Suppressor macrophage treated with lipopolysaccharide for 1 hour (primary cell): ENCODE results near the gene ERBB4.

ENCODE experiments used
- DNase-seq, 3 donors: peaks; one replicate each; pipeline ENCODE4 v3.0.0-alpha.2; 2020 to 2022

Gene ERBB4

DNA sequence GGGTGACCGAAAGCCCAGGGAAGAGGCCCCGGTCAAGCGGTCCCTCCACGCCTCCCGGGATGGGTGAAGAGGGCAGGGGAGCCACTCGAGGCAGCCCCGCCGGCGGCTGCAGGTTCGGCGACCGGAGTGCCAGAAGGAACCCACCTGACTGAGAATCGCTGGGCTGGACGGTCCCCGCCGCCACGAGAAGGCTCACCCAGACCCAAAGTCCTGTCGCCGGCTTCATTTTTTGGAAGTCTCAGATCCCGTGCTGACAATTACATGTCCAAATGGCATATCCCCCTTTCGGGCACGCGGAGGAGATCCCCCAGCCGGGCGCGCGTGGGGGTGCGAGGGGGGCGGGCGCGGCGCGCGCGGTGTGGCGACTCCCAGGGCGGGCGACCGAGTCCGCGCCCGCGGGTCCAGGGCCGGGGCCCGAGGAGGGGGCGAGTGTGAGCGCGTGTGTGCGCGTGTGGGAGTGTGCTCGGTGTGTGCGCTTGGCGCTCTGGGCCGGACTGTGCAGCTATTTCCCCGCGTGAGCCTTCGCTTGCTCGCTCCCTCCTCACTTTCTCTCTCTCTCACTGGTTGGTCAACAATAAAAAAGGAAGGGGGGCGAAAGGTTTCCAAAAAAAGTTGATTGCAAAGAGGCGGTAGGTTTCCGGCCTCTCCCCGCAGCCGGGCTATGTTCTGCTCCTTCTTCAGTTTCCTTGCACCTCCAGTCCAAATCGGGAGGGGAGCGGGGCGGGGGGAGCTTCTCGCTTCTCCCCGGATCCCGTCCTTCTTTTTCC, at the start of gene ERBB4:
Gene ERBB4 (minus strand): TSS at position 498 of the 767 bp plus-strand sequence. CDS start 272 bp downstream, at position 226.
- DNase-seq: peak in 1 of 3 donors; percentile 7

DNA sequence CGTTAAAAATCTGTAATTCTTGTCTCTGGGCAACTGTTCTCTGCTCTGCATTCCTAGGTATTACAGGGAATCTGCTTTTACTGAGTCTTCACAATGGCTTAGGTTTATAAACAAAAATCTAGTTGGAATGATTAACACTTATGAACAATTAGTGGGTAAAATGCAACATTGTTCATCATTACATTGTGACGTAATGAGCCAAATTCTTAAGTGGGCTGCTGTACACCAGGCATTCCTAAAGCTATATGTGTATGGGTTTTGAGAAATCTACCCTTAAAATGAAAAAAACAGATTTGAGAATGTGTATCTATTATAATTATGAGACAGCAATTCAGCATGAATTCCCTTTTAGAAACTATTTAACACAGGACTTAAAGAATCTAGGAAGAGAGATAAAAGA, 41.5 kb upstream of the ERBB4 start:
- DNase-seq: no peak

DNA sequence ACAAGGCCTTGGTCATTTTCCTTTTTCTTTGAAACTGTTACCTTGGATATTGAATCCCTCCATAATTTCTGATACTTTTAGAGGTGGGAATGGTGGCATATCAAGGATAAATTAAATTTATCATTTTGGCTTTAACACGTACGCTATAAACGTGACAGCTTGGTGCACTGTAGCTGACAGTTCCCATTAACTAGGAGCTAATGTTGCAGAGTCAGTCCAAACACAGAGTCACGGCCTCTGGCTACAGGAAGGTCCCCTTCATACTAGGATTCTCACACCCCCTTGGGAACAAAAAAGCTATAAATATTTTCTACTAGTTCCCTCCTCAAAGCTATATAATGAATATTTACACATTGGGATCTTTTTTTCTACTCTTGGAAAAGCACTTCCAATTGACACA, 17.7 kb upstream of the ERBB4 start:
- DNase-seq: no peak

- DNase-seq: no peak
Observed at GRCh38 chr2:212554233-212554632, 15.6 kb upstream of the ERBB4 start.

GRCh38 chr2:212549941-212550340, 11.3 kb upstream of the ERBB4 start:
- DNase-seq: no peak

DNA sequence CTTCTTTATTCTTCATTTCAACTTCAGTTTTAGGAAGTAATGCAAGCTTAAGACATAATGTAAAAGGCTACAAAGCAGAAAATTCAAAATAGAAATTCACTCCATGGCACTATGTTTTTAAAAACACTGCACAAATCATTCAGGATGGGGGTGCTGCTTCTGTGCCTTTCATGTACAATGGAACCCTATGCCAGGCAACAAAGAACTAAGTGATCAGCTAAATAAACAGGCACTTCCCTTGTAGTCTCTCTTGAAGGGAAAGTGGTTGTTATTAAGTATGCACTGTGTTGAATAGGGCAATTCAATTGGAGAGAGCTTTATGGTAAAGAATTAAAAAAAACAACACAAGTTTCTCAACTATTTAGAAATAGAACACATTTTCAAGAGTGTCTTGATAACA, 10.9 kb upstream of the ERBB4 start:
- no peak for DNase-seq

- DNase-seq: no peak
Observed at GRCh38 chr2:212548455-212548819, 9.8 kb upstream of the ERBB4 start.

DNA sequence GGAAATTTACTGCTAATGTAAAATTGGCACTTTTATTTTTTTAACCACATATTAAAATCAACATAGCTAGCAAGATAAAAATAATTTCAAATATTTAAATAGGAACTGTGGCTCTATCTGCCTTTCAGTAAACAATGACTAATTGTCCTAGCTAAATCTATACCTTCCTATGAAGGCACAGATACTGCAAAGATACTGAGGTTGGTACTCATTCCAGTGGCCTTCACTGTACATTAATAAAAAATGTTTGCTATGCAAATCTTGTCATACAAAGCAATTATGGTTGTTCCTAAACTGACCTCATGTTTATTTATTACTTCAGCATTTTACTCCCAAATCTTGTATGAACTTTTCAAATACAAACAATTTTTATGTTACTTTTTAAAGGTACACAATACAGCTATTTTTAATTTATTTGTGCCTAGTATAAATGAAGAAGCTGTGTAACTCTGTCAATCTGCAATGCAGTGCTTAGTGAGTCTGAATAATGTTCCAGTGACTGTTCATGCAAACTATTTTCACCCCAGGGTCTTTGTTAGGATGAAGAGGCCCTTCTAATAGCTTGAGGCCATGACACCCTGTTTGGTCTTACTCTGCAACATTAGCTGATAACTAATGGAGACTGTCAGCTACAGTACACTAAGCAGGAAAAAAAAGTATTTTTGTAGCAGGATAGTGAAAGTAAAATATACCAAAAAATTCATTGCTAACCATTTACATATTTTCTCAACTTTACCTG, 9.3 kb upstream of the ERBB4 start:
- no peak for DNase-seq

DNA sequence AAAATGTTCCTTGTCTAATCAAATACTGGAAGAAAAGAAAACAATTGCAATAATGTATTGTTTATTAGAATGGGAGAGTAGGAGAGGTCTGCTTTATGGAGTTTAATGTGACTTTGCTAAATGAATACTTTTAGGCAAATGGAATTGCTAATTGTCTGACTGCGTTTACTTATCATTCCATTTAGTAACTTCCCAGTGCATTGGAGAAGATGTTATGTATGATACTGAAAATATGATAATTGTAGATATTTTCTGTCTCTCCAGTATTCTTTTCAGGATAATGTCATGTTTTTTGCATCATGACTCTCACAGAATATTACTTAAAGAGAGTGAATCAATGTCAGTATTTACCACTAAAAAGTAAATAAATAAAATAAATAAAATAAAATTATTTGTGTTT, 8.1 kb upstream of the ERBB4 start:
- no peak for DNase-seq

- peak in 1 of 3 donors; percentile 3 for DNase-seq
Observed at GRCh38 chr2:212540341-212540740, 1.7 kb upstream of the ERBB4 start.

- DNase-seq: peak in 2 of 3 donors; percentile 8 to 31
Observed at GRCh38 chr2:212539072-212539880, 674 bp upstream of the ERBB4 start.

DNA sequence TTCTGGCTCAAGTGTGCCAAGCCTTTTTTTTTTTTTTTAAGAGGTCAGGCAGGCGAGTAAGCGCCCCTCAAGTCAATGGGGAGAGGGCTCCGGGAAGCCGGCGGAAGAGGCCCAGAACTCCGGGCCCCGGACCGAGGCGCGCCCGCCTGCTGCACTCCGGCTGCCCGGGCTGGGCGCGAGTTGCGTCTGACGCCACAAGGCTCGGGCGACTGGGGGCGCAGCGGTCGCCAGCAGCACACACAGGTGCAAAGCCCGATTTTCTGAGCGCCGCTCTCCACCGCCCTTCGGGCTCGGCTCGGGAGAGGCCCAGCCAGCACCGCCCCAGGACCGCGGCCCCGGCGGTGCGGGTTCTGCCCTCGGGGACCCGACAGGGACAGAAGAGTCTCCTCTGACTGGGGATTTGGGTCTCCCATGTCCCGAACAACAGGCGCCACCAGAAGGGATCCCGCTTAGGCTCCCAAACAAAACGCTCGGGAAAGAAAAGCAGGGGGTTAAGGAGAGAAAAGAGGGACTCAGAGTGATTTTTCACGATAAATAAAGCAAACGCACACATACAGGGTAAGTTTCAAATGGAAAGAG, 787 bp downstream of the ERBB4 start:
- peak in 1 of 3 donors; percentile 9 for DNase-seq

DNA sequence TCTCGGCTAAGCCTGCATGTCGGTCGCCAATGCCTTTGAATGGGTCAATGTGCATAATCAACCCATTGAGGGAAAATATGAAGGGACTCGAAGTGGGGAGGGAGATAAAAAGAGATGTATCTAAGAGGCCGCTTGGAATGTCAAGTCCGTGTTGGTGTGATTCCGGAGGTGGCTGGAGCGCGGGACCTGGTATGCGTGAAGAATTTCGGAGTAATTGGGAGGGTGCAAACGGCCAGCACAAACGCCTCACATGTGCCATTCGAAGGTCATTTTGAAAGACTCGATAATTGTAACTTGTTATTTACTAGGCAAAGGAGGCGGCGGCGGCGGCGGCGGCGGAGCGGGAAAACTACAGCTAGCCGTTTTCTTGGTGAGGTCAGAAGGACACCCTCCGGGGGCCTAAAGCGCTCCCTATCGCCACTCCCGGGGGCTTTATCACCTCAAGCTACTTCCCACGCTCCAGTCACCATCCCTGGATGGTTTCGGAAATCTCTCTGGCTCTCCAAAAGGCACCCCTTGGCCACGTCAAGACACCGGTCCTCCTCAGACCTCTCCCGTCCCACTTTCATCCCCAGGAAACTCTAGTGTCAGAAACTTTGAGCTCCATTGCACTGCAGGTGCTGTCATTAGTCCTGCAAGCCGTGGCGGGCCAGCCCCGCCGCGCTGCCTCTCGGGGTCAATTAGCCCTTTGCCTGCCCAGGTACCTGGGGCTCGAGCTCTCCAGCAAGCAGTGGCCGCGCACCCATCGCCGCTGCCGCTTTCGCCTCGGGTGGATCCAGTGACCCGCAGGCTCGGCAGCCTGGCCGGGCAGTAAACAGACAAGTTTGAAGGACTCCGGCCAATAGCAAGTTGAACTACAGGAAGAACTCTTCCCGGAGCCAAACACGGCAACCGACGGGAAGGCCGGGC, 1.5 kb downstream of the ERBB4 start:
- DNase-seq: no peak

GRCh38 chr2:212535996-212536816, 2.4 kb downstream of the ERBB4 start:
- no peak for DNase-seq

DNA sequence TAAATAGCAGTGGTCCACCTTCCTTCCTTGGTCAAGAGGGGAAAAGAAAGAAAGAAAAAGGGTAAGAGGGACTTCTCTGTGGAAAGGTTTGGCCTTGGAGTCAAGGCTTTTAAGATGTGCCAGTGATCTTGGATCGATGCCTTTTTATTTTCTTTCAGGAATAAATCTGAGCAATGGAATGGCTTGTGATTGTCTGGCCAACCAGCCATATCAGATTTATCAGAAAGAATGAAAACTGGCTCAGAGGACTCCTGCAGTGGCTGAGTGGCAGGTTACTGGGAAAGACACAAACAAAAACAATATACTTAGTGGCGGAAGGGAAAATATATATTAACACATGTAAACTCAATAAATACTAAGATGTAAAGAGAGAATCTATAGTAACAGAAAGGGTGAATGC, 4.3 kb downstream of the ERBB4 start:
- no peak for DNase-seq

GRCh38 chr2:212532585-212532984, 6.0 kb downstream of the ERBB4 start:
- DNase-seq: no peak

DNA sequence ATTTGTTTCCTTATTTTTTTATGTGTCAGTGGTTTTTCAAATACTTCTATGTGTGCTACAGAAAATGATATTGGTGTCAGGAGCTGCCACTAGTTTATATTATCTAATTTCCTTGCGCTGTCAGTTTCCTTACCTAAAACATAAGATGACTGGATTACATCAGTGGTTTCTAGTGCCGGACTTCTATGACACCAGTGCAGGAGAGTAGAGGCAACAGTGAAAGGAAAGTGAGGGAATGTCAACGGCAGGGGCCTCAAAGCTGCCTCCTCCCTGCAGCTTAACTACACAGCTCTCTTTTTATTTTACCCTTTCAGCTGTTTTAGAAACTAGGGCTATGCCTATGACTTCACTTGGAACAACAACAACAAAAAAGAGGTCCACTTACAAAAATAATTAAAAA, 6.5 kb downstream of the ERBB4 start:
- no peak for DNase-seq

DNA sequence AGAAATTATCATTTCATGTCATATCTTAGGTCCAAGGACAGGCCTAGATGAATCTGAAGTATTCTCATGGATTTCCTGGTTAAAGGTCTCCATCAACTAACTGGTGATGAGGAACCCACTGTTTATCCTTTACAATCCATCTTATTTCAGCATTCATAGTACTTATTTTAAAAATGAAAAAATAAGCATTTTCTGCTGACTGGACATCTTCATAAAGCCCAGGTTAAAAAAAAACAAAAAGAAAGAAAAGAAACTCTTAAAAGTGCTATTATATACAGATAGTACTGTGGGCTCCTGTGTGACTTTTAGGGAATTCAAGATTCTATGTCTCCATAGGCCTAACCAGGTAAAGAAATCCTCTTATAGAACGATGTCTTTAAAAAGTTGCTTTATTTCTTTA, 7.1 kb downstream of the ERBB4 start:
- no peak for DNase-seq

- no peak for DNase-seq
Observed at GRCh38 chr2:212530991-212531390, 7.6 kb downstream of the ERBB4 start.

DNA sequence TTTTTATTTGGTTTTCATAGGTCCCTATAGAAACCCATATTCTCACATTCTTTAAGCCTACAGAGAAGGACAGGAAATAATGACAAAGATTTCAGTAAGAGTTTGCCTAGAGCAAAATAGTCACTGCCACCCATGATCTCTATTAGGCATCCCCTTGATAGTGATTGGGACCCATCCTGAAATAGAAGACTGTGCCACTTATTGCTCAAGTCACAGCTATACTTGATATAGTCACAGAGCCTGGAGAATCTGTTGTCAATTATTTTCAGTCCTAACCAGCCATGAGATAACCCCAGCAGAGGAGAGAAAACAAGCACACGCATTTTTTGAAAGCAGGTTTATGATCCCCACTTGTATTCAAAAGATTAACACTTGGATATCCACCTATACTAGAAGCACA, 8.2 kb downstream of the ERBB4 start:
- DNase-seq: no peak
